ENCODE results near the gene NFATC2.

- no peak for TF ChIP-seq CTCF (IDR thresholded peaks at IDR 0.05)
- no peak for TF ChIP-seq POLR2A (IDR thresholded peaks at IDR 0.05)
Observed at GRCh38 chr20:51484831-51485230, 57.7 kb downstream of the NFATC2 start.
